HEK293T (cell line): Measurements from ENCODE around the gene RBM28.

ENCODE experiments used
- CTBP1 ChIP-seq: fragments of 450-650 bp; IDR thresholded peaks from 2 replicates; pipeline ENCODE4 v1.6.1; 2016; ENCODE audit warnings: borderline replicate concordance
- FOXK2 ChIP-seq: fragments of 450-650 bp; IDR thresholded peaks from 2 replicates; pipeline ENCODE4 v1.6.1; 2016; ENCODE audit warnings: mild to moderate bottlenecking
- FOXM1 ChIP-seq: fragments of 450-650 bp; IDR thresholded peaks from 2 replicates; pipeline ENCODE4 v1.6.1; 2017; ENCODE audit warnings: mild to moderate bottlenecking, borderline replicate concordance
- NFRKB ChIP-seq: fragments of 450-650 bp; IDR thresholded peaks from 2 replicates; pipeline ENCODE4 v1.6.1; 2016; ENCODE audit warnings: mild to moderate bottlenecking, moderate library complexity

GRCh38 chr7:128271942-128272481 is 71.7 kb downstream of the RBM28 start:
- TF ChIP-seq CTBP1 (no peak), FOXM1 (no peak), FOXK2 (no peak), NFRKB (no peak)
